VCaP (cell line): ENCODE measurements around the gene CMTM5.

Experiments
- H3K27ac ChIP-seq: fragments of 450-650 bp; 2 replicates; pipeline ENCODE4 v1.5.1; 2017
- CTCF ChIP-seq: fragments of 450-650 bp; conservative IDR thresholded peaks from 2 replicates; pipeline ENCODE4 v1.5.1; 2017; ENCODE audit warnings: mild to moderate bottlenecking, moderate library complexity

Gene CMTM5

DNA sequence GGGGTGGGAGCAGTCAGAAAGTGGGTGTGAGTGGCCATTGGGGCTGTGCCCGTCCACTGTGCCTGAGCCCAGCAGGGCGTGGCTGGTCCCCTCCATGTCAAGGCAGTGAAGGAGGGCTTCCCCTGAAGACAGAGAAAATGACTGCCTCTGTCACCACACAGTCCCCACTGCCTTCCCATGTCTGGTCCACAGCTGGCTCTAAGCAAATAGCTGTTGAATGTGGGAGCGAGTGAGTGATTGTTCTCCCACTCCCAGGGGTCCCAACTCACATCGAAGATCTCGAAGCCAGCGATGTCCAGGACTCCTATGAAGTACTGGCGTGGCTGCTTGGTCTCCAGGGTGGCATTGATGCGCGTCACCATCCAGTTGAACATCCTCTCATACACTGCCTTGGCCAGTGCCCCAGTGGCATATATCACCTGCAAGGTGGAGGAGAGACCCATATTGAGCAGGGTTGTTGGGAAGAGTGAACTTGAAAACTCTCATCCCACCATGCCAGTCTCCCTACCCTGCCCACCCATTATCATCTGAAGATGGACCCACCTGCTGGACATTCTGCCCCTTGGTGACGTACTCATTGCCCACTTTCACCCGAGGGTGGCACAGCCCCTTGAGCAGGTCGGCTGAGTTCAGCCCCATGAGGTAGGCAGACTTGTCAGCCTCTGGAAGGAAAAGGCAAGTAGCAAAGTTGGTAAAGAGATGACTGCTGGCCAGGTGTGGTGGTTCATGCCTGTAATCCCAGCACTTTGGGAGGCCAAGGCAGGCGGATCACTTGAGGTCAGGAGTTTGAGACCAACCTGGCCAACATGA is 52.0 kb downstream of the CMTM5 start:
- no peak overlapping the region for H3K27ac ChIP-seq
- TF ChIP-seq CTCF: no peak
